Right lobe of liver (tissue), 6 donors: Measurements from ENCODE around the gene ITGB3BP. TPM values are rescaled to one million over a fixed set of nuclear protein-coding genes. Genes with fewer than 3 reads are reported as not detected.
"Not testable (repeated sequence)": the region's sequence is repeated elsewhere in the genome, so short reads cannot be mapped to it uniquely, and the experiment has no call there.

Experiments
- ATAC-seq, 4 donors: fragments of 200-7000 bp; cut with Tn5 transposase; one replicate each; pipeline ENCODE4 v1.9.1; 2020; ENCODE audit warnings: mild to moderate bottlenecking in 4 of 4, moderate library complexity in 4 of 4
- DNase-seq, 3 donors: peaks; one replicate each; pipeline ENCODE4 v3.0.0-alpha.2; 2020
- H3K27ac ChIP-seq, 3 donors: fragments of 200-600 bp; one replicate each; pipeline ENCODE4 v1.8.0; 2022
- H3K27me3 ChIP-seq, 2 donors: fragments of 200-600 bp; one replicate each; pipeline ENCODE4 v1.8.0; 2022
- H3K36me3 ChIP-seq, 4 donors: fragments of 200-600 bp; sonication (generic) in 1 of 4; one replicate each; pipeline versions ENCODE4 v1.5.1 to v1.8.0; 2017 to 2022; ENCODE audit warnings: control low read depth in 1 of 4
- H3K4me1 ChIP-seq, 4 donors: fragments of 200-600 bp; sonication (generic) in 1 of 4; one replicate each; pipeline versions ENCODE4 v1.5.1 to v1.8.0; 2017 to 2022; ENCODE audit warnings: control low read depth in 1 of 4
- H3K4me3 ChIP-seq, 3 donors: fragments of 200-600 bp; one replicate each; pipeline ENCODE4 v1.8.0; 2022
- H3K9me3 ChIP-seq, 4 donors: fragments of 200-600 bp; sonication (generic) in 1 of 4; one replicate each; pipeline versions ENCODE4 v1.5.1 to v1.8.0; 2017 to 2022; ENCODE audit warnings: control low read depth in 1 of 4
- CTCF ChIP-seq, 4 donors: fragments of 200-600 bp in 3 of 4; fragments of 450-650 bp in 1 of 4; IDR thresholded peaks; one replicate each; pipeline versions ENCODE4 v1.5.1 to v1.8.0; 2016 to 2022; ENCODE audit warnings: antibody characterized with exemption in 4 of 4, mild to moderate bottlenecking in 2 of 4
- POLR2A ChIP-seq: fragments of 450-650 bp; IDR thresholded peaks from one replicate; pipeline ENCODE4 v1.6.1; 2017; ENCODE audit warnings: antibody characterized with exemption, mild to moderate bottlenecking
- WGBS: methylation state at CpG from one replicate; pipeline ENCODE4 v1.1.6; 2018; ENCODE audit warnings: low coverage, low lambda C conversion rate; ENCODE audit not compliant: insufficient coverage; ENCODE audit errors: missing lambda C conversion rate; 5-methylcytosine and 5-hydroxymethylcytosine counted together
- intact Hi-C, 2 donors: fragments of 100-400 bp; cut with DNase I; formaldehyde crosslinking; loops; one replicate each; pipeline versions ENCODE4 v1.11.2 to v1.14.1; 2022
- total RNA-seq, 6 experiments: library from RNA; depleted of rRNA in 2 of 6; stranded (reverse); fragments of >200 nt in 2 of 6; fragmentation: NEBNext Ultra II Directional in 3 of 6; extraction: Animal tissue kit (Norgen Biotek cat#: 25700) in 3 of 6; gene quantifications; one replicate each; pipeline versions ENCODE4 v1.1.0 to v1.2.4, GENCODE V29; 2016 to 2023
- donor health status: DM: no; HTN: yes; CAD: no.
- donor health status: DM: no; HTN: no; CAD: no.
- donor health status: DM: no; HTN: no; CAD: no.
- donor health status: DM: no; HTN: yes; CAD: no.
- donor health status: DM: no; HTN: yes; CAD: no.

ITGB3BP gene
- total RNA-seq, 6 experiments from 2014 or later = 4.3 to 10.7 (median 7.0) TPM

GRCh38 chr1:63429281-63429680 lies 93.7 kb downstream of the ITGB3BP start:
- Histone ChIP-seq H3K9me3 (no peaks in the 10 kb centered on the region), H3K4me1 (no peaks in the 10 kb centered on the region), H3K27ac (no peak overlapping the region), H3K36me3 (peaks cover 0 to 5% (median 2%) of the 10 kb centered on the region in 4 donors), H3K4me3 (no peak overlapping the region), H3K27me3 (no peaks in the 10 kb centered on the region)
- DNase-seq (no peak), ATAC-seq (no peak)
- no peak for TF ChIP-seq CTCF (IDR thresholded peaks at IDR 0.05)
- no peak for TF ChIP-seq POLR2A
- intact Hi-C loops = no loop called here

GRCh38 chr1:63428815-63429214 lies 94.2 kb downstream of the ITGB3BP start:
- Histone ChIP-seq H3K4me1 (no peaks in the 10 kb centered on the region), H3K27ac (no peak overlapping the region), H3K9me3 (no peaks in the 10 kb centered on the region), H3K4me3 (no peak overlapping the region), H3K27me3 (no peaks in the 10 kb centered on the region), H3K36me3 (peaks cover 0 to 5% (median 2%) of the 10 kb centered on the region in 4 donors)
- DNase-seq (no peak), ATAC-seq (no peak)
- intact Hi-C loops = no loop called here
- TF ChIP-seq POLR2A (no peak), CTCF (IDR thresholded peaks at IDR 0.05) (no peak)

- no peaks in the 10 kb centered on the region for H3K9me3 ChIP-seq
- intact Hi-C loops = no loop called here
- DNase-seq (no peak), ATAC-seq (no peak)
- H3K4me3 ChIP-seq = no peak overlapping the region
- TF ChIP-seq CTCF (IDR thresholded peaks at IDR 0.05) (no peak), POLR2A (no peak)
- H3K36me3 ChIP-seq = no peaks in the 10 kb centered on the region
- no peak overlapping the region for H3K27ac ChIP-seq
- H3K4me1 ChIP-seq = no peaks in the 10 kb centered on the region
- 98% methylated on average over 2 of the region's 2 CpGs for WGBS
- no peaks in the 10 kb centered on the region for H3K27me3 ChIP-seq
Measured at GRCh38 chr1:63423649-63424048, 99.4 kb downstream of the ITGB3BP start.

- intact Hi-C loops, H3K36me3 ChIP-seq, H3K4me3 ChIP-seq, H3K9me3 ChIP-seq, DNase-seq, ATAC-seq, H3K27ac ChIP-seq, H3K4me1 ChIP-seq, H3K27me3 ChIP-seq: not testable (repeated sequence)
- 50% methylated on average over 1 of the region's 1 CpG for WGBS
Measured at GRCh38 chr1:63420746-63421145, 102.3 kb downstream of the ITGB3BP start.

GRCh38 chr1:63418101-63418500 lies 104.9 kb downstream of the ITGB3BP start:
- Histone ChIP-seq H3K27me3 (no peaks in the 10 kb centered on the region), H3K27ac (no peak overlapping the region), H3K9me3 (no peaks in the 10 kb centered on the region), H3K4me3 (no peak overlapping the region), H3K36me3 (no peaks in the 10 kb centered on the region), H3K4me1 (no peaks in the 10 kb centered on the region)
- intact Hi-C loops = no loop called here
- no peak for TF ChIP-seq CTCF (IDR thresholded peaks at IDR 0.05)
- no peak for TF ChIP-seq POLR2A
- ATAC-seq = no peak
- DNase-seq = no peak
